PC-3 (cell line): ENCODE measurements around the gene CREB3L4. TPM values are rescaled to one million over a fixed set of nuclear protein-coding genes. Genes with fewer than 3 reads are reported as not detected.

Experiments
- ATAC-seq: fragments of 200-7000 bp; cut with Tn5 transposase; 2 replicates; pipeline ENCODE4 v1.9.1; 2020; ENCODE audit warnings: mild to moderate bottlenecking, moderate library complexity
- BruUV-seq: library from RNA; stranded (reverse); fragments of 400-500 nt; replicated peaks from 2 replicates; lab custom pipeline; 2021; lab: Mats Ljungman, UMichigan
- CTCF ChIA-PET: fragments of 300-600 bp; sonication (Branson Sonifier 250); formaldehyde crosslinking; loops from one replicate; lab custom pipeline; 2022; ENCODE audit warnings: antibody characterized with exemption; lab: Charles Lee
- POLR2A ChIA-PET: fragments of 300-600 bp; sonication (Branson Sonifier 250); formaldehyde crosslinking; loops from one replicate; lab custom pipeline; 2022; ENCODE audit warnings: antibody characterized with exemption; ENCODE audit not compliant: unreplicated experiment; lab: Charles Lee
- DNase-seq: peaks from one replicate; pipeline ENCODE4 v3.0.0-alpha.2; 2015
- H2AFZ ChIP-seq: fragments of 300-600 bp; sonication (generic); 2 replicates; pipeline ENCODE4 v1.6.0; 2016; ENCODE audit warnings: antibody characterized with exemption, low read length
- H3F3A ChIP-seq: fragments of 300-600 bp; sonication (generic); one replicate; pipeline ENCODE4 v1.6.0; 2017; ENCODE audit warnings: antibody characterized with exemption, low read length, control low read depth, mild to moderate bottlenecking; ENCODE audit not compliant: unreplicated experiment
- H3K27ac ChIP-seq: fragments of 300-600 bp; sonication (generic); 2 replicates; pipeline ENCODE4 v1.5.1; 2016; ENCODE audit warnings: mild to moderate bottlenecking, low read length
- H3K27me3 ChIP-seq: fragments of 300-600 bp; sonication (generic); 2 replicates; pipeline ENCODE4 v1.6.1; 2016; ENCODE audit warnings: low read length, mixed read lengths
- H3K36me3 ChIP-seq: fragments of 300-600 bp; sonication (generic); 2 replicates; pipeline ENCODE4 v1.6.1; 2016; ENCODE audit warnings: low read depth, mixed run types, low read length, mixed read lengths
- H3K4me1 ChIP-seq: fragments of 300-600 bp; sonication (generic); 2 replicates; pipeline ENCODE4 v1.5.1; 2016; ENCODE audit warnings: low read length; ENCODE audit not compliant: insufficient read depth
- H3K4me2 ChIP-seq: fragments of 300-600 bp; sonication (generic); 2 replicates; pipeline ENCODE4 v1.6.0; 2016; ENCODE audit warnings: low read length
- H3K4me3 ChIP-seq: fragments of 300-600 bp; sonication (generic); 2 replicates; pipeline ENCODE4 v1.5.1; 2016; ENCODE audit warnings: mild to moderate bottlenecking, low read length, mixed read lengths
- H3K79me2 ChIP-seq: fragments of 300-600 bp; sonication (generic); 2 replicates; pipeline ENCODE4 v1.6.1; 2017; ENCODE audit warnings: low read length, mixed read lengths
- H3K9ac ChIP-seq: fragments of 300-600 bp; sonication (generic); 2 replicates; pipeline ENCODE4 v1.6.0; 2016; ENCODE audit warnings: mild to moderate bottlenecking, low read length
- H3K9me2 ChIP-seq: fragments of 300-600 bp; sonication (generic); replicated peaks from 2 replicates; pipeline ENCODE4 v1.6.1; 2016; ENCODE audit warnings: mixed run types, low read length, mixed read lengths
- H3K9me3 ChIP-seq: fragments of 300-600 bp; sonication (generic); 2 replicates; pipeline ENCODE4 v1.6.1; 2016; ENCODE audit warnings: low read length, mixed read lengths
- H4K20me1 ChIP-seq: fragments of 300-600 bp; sonication (generic); 2 replicates; pipeline ENCODE4 v1.6.1; 2016; ENCODE audit warnings: low read length, mixed read lengths
- EZH2 ChIP-seq: fragments of 300-600 bp; sonication (generic); IDR thresholded peaks from one replicate; pipeline ENCODE4 v1.6.1; 2017; ENCODE audit warnings: antibody characterized with exemption, mild to moderate bottlenecking, low read length; ENCODE audit not compliant: unreplicated experiment
- EZH2phosphoT487 ChIP-seq: fragments of 300-600 bp; sonication (generic); IDR thresholded peaks from 2 replicates; pipeline ENCODE4 v1.6.1; 2018; ENCODE audit warnings: mild to moderate bottlenecking, antibody characterized with exemption, low read length, borderline replicate concordance
- intact Hi-C: fragments of 100-400 bp; cut with micrococcal nuclease; formaldehyde crosslinking; loops from 2 replicates; pipeline ENCODE4 v1.9.0; 2023
- total RNA-seq: library from RNA; depleted of rRNA; stranded (reverse); fragments of >200 nt; gene quantifications from 2 replicates; pipeline ENCODE4 v1.2.3, GENCODE V29; 2014
- TF ChIP-seq, protein P1 (sequence below): fragments of 300-600 bp; sonication (generic); conservative IDR thresholded peaks from 2 replicates; pipeline ENCODE4 v1.5.1; 2017; ENCODE audit warnings: antibody characterized with exemption, low read depth, mild to moderate bottlenecking, low read length

The CREB3L4 gene
- total RNA-seq, 1 experiment from 2014 or later = 28.7 TPM

DNA sequence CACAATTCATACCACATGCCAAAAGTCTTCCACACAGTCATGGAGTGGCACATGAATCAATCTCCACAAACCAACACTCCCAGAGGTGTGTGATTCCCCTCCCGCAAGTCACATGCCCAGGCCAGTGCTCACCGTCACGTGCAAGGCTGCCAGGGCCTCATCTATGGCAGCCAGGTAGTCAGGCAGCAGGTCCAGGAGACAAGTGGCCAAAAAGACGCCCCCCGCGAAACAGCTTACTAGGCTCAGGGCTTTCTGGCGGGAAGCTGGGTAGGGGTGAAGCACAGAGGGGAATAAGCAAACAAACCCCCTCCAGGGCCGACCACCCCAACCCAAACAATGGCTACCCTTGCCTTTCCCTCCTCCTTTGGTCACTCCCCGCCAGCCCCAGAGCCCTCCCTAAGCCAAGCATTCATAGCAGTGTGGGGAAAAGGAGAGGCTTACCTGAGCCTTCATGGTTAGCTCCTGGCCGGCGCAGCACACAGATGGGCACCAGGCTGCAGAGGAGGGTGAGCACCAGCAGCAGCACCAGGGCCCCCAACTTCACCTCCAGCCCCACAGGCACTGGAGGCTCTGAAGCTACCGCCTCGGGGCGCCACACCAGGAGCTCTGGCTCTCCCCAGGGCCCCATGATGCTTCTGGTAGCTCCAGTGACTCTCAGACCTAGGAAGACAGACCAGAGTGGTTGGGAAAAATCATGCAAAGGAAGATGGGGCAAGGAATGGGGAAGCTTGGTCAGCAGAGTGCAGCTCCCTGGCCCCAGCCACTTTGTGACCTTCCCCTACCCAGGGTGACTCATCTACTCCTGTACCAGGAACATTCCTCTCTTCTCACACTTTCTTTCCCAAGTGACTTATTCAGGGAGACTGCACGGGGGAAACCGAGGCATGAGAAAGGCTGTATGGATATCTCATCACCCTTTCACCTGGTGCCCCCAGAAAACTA lies 5.3 kb upstream of the CREB3L4 start:
- POLR2A ChIA-PET = no interaction called here
- Histone ChIP-seq H3K4me3 (peak overlapping the region; percentile 84), H3K27ac (peak overlapping the region; percentile 64), H2AFZ (peak overlapping the region; percentile 87), H3K9me3 (no peaks in the 10 kb centered on the region), H3K36me3 (no peaks in the 10 kb centered on the region; the same call in 1 of the 2 replicates), H3K79me2 (peaks cover 57% of the 10 kb centered on the region), H3K9me2 (no peaks in the 10 kb centered on the region), H3K4me1 (peaks cover 36% of the 10 kb centered on the region), H3K4me2 (peak overlapping the region; percentile 98), H3F3A (peaks cover 7% of the 10 kb centered on the region), H4K20me1 (no peaks in the 10 kb centered on the region), H3K9ac (peak overlapping the region; percentile 83), H3K27me3 (no peaks in the 10 kb centered on the region)
- TF ChIP-seq EZH2phosphoT487 = no peak
- no peak for TF ChIP-seq EZH2
- TF ChIP-seq, protein P1, sequence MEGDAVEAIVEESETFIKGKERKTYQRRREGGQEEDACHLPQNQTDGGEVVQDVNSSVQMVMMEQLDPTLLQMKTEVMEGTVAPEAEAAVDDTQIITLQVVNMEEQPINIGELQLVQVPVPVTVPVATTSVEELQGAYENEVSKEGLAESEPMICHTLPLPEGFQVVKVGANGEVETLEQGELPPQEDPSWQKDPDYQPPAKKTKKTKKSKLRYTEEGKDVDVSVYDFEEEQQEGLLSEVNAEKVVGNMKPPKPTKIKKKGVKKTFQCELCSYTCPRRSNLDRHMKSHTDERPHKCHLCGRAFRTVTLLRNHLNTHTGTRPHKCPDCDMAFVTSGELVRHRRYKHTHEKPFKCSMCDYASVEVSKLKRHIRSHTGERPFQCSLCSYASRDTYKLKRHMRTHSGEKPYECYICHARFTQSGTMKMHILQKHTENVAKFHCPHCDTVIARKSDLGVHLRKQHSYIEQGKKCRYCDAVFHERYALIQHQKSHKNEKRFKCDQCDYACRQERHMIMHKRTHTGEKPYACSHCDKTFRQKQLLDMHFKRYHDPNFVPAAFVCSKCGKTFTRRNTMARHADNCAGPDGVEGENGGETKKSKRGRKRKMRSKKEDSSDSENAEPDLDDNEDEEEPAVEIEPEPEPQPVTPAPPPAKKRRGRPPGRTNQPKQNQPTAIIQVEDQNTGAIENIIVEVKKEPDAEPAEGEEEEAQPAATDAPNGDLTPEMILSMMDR = no peak
- peak; percentile 56 for DNase-seq
- CTCF ChIA-PET = interaction anchor here (1.4 to 1.5 kb wide), 2 partner anchors 15 to 23 kb away, joined by 4 to 5 read pairs; partner anchors contain the start of gene RAB13
- no TSS peak for BruUV-seq
- intact Hi-C loops = loop anchor here (1.0 kb wide), 1 partner anchor 24 kb away; the partner anchor contains the start of gene RAB13
- no peak for ATAC-seq

DNA sequence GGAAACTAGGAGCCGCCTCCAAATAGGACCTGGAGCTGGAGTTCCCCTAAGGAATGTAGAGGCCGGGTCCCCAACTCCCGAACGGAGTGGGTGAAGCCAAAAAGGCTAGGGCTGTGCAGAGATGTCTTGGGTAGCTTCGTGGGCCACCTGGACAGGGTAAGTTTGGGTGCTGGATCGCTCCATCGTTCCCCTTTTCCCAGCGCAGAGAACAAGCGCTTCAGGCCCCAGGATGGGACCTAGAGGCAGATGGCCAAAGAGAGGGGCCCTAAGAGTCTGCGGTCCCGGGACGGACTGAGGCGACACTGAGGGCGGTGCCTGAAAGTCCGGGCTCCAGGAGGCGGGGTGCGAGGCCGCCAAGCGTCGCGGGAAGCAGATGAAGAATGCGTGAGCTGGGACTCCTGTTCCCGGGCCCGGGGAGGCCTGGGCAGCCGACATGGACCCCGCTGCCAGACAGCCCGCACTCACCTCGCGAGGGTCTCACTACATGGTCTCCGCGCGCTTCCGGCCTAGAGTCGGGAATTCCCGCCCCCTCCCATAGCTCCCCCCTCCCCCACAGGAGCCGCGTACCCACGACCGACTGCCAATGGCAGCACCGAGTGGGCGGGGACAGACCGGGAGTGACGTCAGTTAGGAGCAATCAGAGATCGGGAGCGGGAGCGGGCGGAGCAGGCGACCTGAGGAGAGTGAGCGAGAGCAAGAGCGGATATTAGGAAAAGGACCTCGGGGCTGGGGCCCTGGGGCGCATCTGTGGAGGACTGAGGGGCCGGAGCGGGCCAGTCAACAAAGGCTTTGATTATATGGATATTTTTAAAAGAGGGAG lies 4.5 kb upstream of the CREB3L4 start, which contains the start of gene SLC39A1:
Gene SLC39A1 (minus strand): TSS at position 508 of the 820 bp plus-strand sequence. CDS start 822 bp downstream, outside the sequence.
- peaks cover 41% of the 10 kb centered on the region for H3K4me1 ChIP-seq
- H3K36me3 ChIP-seq = no peaks in the 10 kb centered on the region; the same call in 1 of the 2 replicates
- TF ChIP-seq EZH2phosphoT487 (no peak), EZH2 (no peak)
- TF ChIP-seq, protein P1 = no peak
- ATAC-seq (peak; percentile 59), DNase-seq (peak; percentile 100)
- H3K79me2 ChIP-seq = peaks cover 53% of the 10 kb centered on the region
- ChIA-PET POLR2A (interaction anchor here (0.5 to 0.7 kb wide), 7 partner anchors 10 to 875 kb away, joined by 4 to 10 read pairs (median 5); partner anchors contain the start of gene UBE2Q1), CTCF (interaction anchor here (0.5 to 1.5 kb wide), 3 partner anchors 16 to 165 kb away, joined by 3 to 5 read pairs (median 4); partner anchors contain the start of gene RAB13)
- peak within 1 kb of the TSS; percentile 84 for H3K4me3 ChIP-seq
- H3K9me3 ChIP-seq = no peaks in the 10 kb centered on the region
- H3F3A ChIP-seq = peaks cover 7% of the 10 kb centered on the region
- BruUV-seq = TSS peak; percentile 34
- H3K27me3 ChIP-seq = no peaks in the 10 kb centered on the region
- intact Hi-C loops = loop anchor here (1.0 kb wide), 1 partner anchor 23 kb away; the partner anchor contains the start of gene RAB13
- H3K4me2 ChIP-seq = peak within 1 kb of the TSS; percentile 98
- H3K27ac ChIP-seq = peak within 1 kb of the TSS; percentile 64
- H2AFZ ChIP-seq = peak within 1 kb of the TSS; percentile 87
- H3K9me2 ChIP-seq = no peaks in the 10 kb centered on the region
- no peaks in the 10 kb centered on the region for H4K20me1 ChIP-seq
- peak within 1 kb of the TSS; percentile 83 for H3K9ac ChIP-seq
